Left ventricle myocardium inferior (tissue), 1 donor: ENCODE measurements around the gene CCDC149. TPM values are rescaled to one million over a fixed set of nuclear protein-coding genes. Genes with fewer than 3 reads are reported as not detected.

ENCODE experiments used
- DNase-seq: peaks from one replicate; pipeline ENCODE4 v3.0.0-alpha.2; 2020
- H3K27ac ChIP-seq: fragments of 200-600 bp; replicated peaks from 2 replicates; pipeline ENCODE4 v1.8.0; 2021
- H3K27me3 ChIP-seq: fragments of 200-600 bp; 2 replicates; pipeline ENCODE4 v1.8.0; 2021; ENCODE audit warnings: low read depth
- H3K36me3 ChIP-seq: fragments of 200-600 bp; 2 replicates; pipeline ENCODE4 v1.8.0; 2021
- H3K4me1 ChIP-seq: fragments of 200-600 bp; 2 replicates; pipeline ENCODE4 v1.8.0; 2021
- H3K4me3 ChIP-seq: fragments of 200-600 bp; 2 replicates; pipeline ENCODE4 v1.8.0; 2021; ENCODE audit warnings: mild to moderate bottlenecking, moderate library complexity
- H3K9me3 ChIP-seq: fragments of 200-600 bp; replicated peaks from 2 replicates; pipeline ENCODE4 v1.8.0; 2021
- CTCF ChIP-seq: fragments of 200-600 bp; IDR thresholded peaks from 2 replicates; pipeline ENCODE4 v1.8.0; 2021; ENCODE audit warnings: antibody characterized with exemption, mild to moderate bottlenecking, borderline replicate concordance
- intact Hi-C: fragments of 100-400 bp; cut with micrococcal nuclease; formaldehyde crosslinking; loops from one replicate; pipeline ENCODE4 v1.11.0; 2022
- total RNA-seq: library from RNA; stranded (reverse); fragmentation: NEBNext Ultra II Directional; extraction: Animal tissue kit (Norgen Biotek cat#: 25700); gene quantifications from one replicate; pipeline ENCODE4 v1.2.1, GENCODE V29; 2021
- donor health status: DM: no; HTN: yes; CAD: no; lungs with severe emphysema.

Gene CCDC149
- total RNA-seq, 1 donor from 2014 or later = 9.0 TPM

GRCh38 chr4:24824720-24825119, 88.1 kb downstream of the CCDC149 start:
- no peak for DNase-seq
- Histone ChIP-seq H3K4me1 (no peaks in the 10 kb centered on the region), H3K27ac (no peak overlapping the region), H3K36me3 (peaks cover 46% of the 10 kb centered on the region), H3K4me3 (no peak overlapping the region), H3K27me3 (no peaks in the 10 kb centered on the region), H3K9me3 (no peaks in the 10 kb centered on the region)
- no peak for TF ChIP-seq CTCF
- intact Hi-C loops = no loop called here

- no peak for DNase-seq
- peaks cover 47% of the 10 kb centered on the region for H3K36me3 ChIP-seq
- TF ChIP-seq CTCF = no peak
- H3K27ac ChIP-seq = no peak overlapping the region
- no peak overlapping the region for H3K4me3 ChIP-seq
- H3K4me1 ChIP-seq = no peaks in the 10 kb centered on the region
- H3K9me3 ChIP-seq = no peaks in the 10 kb centered on the region
- intact Hi-C loops = no loop called here
- no peaks in the 10 kb centered on the region for H3K27me3 ChIP-seq
These were observed 92.3 kb downstream of the CCDC149 start for GRCh38 chr4:24820541-24820940.

GRCh38 chr4:24816797-24817196, 96.0 kb downstream of the CCDC149 start:
- peaks cover 5% of the 10 kb centered on the region for H3K9me3 ChIP-seq
- no peak for DNase-seq
- no peak overlapping the region for H3K4me3 ChIP-seq
- no peaks in the 10 kb centered on the region for H3K27me3 ChIP-seq
- TF ChIP-seq CTCF = no peak
- H3K27ac ChIP-seq = no peak overlapping the region
- intact Hi-C loops = no loop called here
- H3K4me1 ChIP-seq = no peaks in the 10 kb centered on the region
- H3K36me3 ChIP-seq = peaks cover 55% of the 10 kb centered on the region

GRCh38 chr4:24813732-24814131, 99.1 kb downstream of the CCDC149 start:
- H3K27ac ChIP-seq = no peak overlapping the region
- H3K9me3 ChIP-seq = peaks cover 6% of the 10 kb centered on the region
- intact Hi-C loops = no loop called here
- TF ChIP-seq CTCF = no peak
- H3K36me3 ChIP-seq = peaks cover 39% of the 10 kb centered on the region
- H3K4me1 ChIP-seq = peaks cover 8% of the 10 kb centered on the region
- H3K27me3 ChIP-seq = no peaks in the 10 kb centered on the region
- no peak for DNase-seq
- H3K4me3 ChIP-seq = no peak overlapping the region

- no peak overlapping the region for H3K4me3 ChIP-seq
- peaks cover 6% of the 10 kb centered on the region for H3K9me3 ChIP-seq
- peaks cover 8% of the 10 kb centered on the region for H3K4me1 ChIP-seq
- intact Hi-C loops = no loop called here
- no peak for DNase-seq
- no peaks in the 10 kb centered on the region for H3K27me3 ChIP-seq
- H3K27ac ChIP-seq = no peak overlapping the region
- TF ChIP-seq CTCF = no peak
- peaks cover 30% of the 10 kb centered on the region for H3K36me3 ChIP-seq
These were observed 101.8 kb downstream of the CCDC149 start for GRCh38 chr4:24810871-24811631.
